Measurements from ENCODE around the gene PREX1.

PREX1 gene

DNA sequence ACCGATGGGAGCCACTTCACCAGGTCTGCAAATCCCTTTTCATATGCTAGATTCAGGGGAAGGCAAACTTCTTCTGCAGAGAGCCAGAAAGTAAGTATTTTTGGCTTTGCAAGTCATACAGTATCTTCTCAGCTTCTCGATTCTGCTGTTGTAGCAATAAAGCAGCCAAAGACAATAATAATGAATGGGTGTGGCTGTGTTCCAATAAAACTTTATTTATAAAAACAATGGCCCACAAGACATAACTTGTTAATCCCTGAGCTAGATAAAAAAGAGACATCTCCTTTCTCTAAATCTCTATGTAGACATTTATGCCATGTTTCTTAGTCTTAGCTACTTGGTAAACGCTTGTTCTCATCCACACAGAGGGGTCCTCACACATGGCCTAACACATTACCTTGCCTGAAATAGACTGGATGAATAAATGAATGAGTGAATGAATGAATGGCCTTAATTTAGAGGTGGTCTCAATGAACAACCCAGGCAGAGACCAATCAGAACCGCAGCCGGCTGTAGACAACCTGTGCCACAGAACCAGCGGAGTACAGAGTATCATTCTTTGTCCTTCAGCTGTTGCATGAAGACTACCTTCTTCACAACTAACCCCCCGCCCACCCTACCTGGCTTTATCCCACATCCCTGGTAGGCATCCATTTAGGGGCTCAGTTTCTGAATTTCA lies 13.5 kb upstream of the PREX1 start:
- TF ChIP-seq, protein P1, sequence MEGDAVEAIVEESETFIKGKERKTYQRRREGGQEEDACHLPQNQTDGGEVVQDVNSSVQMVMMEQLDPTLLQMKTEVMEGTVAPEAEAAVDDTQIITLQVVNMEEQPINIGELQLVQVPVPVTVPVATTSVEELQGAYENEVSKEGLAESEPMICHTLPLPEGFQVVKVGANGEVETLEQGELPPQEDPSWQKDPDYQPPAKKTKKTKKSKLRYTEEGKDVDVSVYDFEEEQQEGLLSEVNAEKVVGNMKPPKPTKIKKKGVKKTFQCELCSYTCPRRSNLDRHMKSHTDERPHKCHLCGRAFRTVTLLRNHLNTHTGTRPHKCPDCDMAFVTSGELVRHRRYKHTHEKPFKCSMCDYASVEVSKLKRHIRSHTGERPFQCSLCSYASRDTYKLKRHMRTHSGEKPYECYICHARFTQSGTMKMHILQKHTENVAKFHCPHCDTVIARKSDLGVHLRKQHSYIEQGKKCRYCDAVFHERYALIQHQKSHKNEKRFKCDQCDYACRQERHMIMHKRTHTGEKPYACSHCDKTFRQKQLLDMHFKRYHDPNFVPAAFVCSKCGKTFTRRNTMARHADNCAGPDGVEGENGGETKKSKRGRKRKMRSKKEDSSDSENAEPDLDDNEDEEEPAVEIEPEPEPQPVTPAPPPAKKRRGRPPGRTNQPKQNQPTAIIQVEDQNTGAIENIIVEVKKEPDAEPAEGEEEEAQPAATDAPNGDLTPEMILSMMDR (IDR thresholded peaks at IDR 0.05; ENCODE audit: low read depth, low read length, missing control alignments): no peak
- no peaks in the 10 kb centered on the region for H3K27me3 ChIP-seq (replicated peaks)
- DNase-seq: no peak
- H3K27ac ChIP-seq: no peak overlapping the region
- no peaks in the 10 kb centered on the region for H3K36me3 ChIP-seq (replicated peaks)
- H3K4me3 ChIP-seq (ENCODE audit: low read depth, low read length): no peak overlapping the region
- in situ Hi-C loops (cut with HindIII; ENCODE audit: low pct_ligation_motif_present, low sequenced_read_pairs): no loop called here

DNA sequence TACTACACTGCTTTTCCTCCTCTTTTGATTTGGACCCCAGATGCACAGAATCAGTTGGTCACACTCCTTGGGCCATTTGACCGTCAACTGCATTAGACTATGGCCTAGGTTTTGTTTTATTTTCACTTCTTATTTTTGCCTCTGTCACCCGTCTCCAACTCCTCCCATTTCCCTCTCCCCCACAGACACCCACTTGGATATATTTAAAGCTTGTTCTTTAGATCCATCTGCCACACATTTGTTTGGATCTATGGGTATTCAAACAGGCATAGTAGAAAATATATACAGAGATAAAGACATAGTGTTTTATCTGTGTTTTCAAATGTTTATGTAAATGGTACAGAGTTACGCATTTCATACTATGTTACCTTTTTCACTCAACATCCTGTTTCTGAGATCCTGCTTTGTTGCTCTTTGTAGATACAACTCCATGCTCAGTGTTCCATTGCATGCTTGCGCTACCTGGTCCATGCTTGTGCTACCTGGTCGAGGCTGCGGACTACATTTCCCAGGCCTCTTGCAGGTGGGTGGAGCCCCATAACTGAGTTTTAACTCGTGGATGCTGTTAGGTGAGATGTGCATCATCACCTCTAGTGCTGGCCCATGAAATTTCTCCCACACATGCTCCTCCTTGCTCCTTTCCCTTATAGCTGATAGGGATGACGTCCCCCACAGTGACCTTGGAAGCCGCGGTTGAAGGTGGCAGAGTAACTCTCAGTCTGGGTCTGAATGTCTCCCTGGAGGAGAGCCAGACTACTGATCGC lies 11.5 kb upstream of the PREX1 start:
- DNase-seq: no peak

DNA sequence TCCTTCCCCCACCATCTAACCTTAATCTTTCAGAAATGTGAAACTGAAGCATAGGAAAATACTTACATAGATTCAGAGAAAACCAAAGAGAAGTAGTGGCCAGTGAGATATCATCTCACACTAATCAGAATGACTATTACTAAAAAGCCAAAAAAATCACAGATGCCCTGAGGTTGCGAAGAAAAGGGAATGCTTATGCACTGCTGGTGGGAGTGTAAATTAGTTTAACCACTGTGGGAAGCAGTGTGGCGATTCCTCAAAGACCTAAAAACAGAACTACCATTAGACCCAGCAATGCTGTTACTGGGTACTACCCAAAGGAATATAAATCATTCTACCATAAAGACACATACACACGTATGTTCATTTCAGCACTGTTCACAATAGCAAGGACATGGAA lies 9.2 kb upstream of the PREX1 start:
- no peak overlapping the region for H3K27ac ChIP-seq
- H3K36me3 ChIP-seq (replicated peaks): no peaks in the 10 kb centered on the region
- H3K27me3 ChIP-seq (replicated peaks): no peaks in the 10 kb centered on the region
- in situ Hi-C loops (cut with HindIII; ENCODE audit: low pct_ligation_motif_present, low sequenced_read_pairs): no loop called here
- TF ChIP-seq, protein P1 (IDR thresholded peaks at IDR 0.05; ENCODE audit: low read depth, low read length, missing control alignments): no peak
- no peak overlapping the region for H3K4me3 ChIP-seq (ENCODE audit: low read depth, low read length)
- no peak for DNase-seq

More for the DNA sequence above, 11.5 kb upstream of the PREX1 start:
- in situ Hi-C loops (cut with HindIII; ENCODE audit: low pct_ligation_motif_present, low sequenced_read_pairs): no loop called here
- H3K27me3 ChIP-seq (replicated peaks): no peaks in the 10 kb centered on the region
- TF ChIP-seq, protein P1 (IDR thresholded peaks at IDR 0.05; ENCODE audit: low read depth, low read length, missing control alignments): no peak
- no peaks in the 10 kb centered on the region for H3K36me3 ChIP-seq (replicated peaks)
- no peak overlapping the region for H3K4me3 ChIP-seq (ENCODE audit: low read depth, low read length)
- H3K27ac ChIP-seq: no peak overlapping the region

DNA sequence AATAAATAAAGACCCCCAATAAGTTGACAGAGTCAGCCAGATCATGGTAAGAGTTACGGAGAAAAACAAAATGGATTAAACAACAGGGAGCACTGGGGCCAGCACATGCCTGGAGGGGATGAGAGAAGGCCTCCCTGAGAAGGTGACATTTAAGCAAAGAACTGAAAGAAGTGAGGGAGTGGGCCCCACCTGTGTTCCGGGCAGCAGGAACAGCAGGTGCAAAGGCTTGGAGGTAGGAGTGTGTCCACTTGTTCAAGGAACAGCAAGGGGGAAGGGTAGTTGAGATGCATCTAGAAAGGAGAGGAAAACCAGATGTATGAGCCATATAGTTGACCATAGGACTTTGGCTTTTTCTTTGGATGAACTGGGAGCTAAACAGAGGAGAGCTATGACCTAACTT lies 7.6 kb upstream of the PREX1 start:
- in situ Hi-C loops (cut with HindIII; ENCODE audit: low pct_ligation_motif_present, low sequenced_read_pairs): no loop called here
- Histone ChIP-seq H3K27ac (no peak overlapping the region), H3K27me3 (replicated peaks) (no peaks in the 10 kb centered on the region), H3K36me3 (replicated peaks) (no peaks in the 10 kb centered on the region), H3K4me3 (ENCODE audit: low read depth, low read length) (no peak overlapping the region)
- TF ChIP-seq, protein P1 (IDR thresholded peaks at IDR 0.05; ENCODE audit: low read depth, low read length, missing control alignments): no peak
- DNase-seq: no peak

DNA sequence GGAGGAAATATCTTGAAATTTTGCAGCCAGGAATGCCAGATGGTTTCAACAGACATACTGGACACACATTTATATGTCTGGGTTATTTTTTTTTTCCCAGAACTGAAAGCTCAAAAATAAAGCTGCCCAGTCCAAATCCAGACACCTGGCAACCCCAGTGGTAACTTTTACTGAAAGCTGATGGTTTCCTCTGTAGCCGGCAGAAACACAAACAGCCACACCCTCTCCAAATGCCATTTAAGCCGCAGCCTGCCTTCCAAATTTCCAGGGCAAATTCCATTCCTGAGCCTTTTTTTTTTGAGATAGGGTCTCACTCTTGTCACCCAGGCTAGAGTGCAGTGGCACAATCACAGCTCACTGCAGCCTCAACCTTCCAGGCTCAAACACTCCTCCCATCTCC lies 6.5 kb upstream of the PREX1 start:
- in situ Hi-C loops (cut with HindIII; ENCODE audit: low pct_ligation_motif_present, low sequenced_read_pairs): no loop called here
- TF ChIP-seq, protein P1 (IDR thresholded peaks at IDR 0.05; ENCODE audit: low read depth, low read length, missing control alignments): no peak
- Histone ChIP-seq H3K4me3 (ENCODE audit: low read depth, low read length) (no peak overlapping the region), H3K27ac (no peak overlapping the region), H3K36me3 (replicated peaks) (no peaks in the 10 kb centered on the region), H3K27me3 (replicated peaks) (no peaks in the 10 kb centered on the region)
- no peak for DNase-seq
